Transverse colon (tissue), 4 donors: ENCODE measurements around the gene SYPL2. TPM values are rescaled to one million over a fixed set of nuclear protein-coding genes. Genes with fewer than 3 reads are reported as not detected.

ENCODE experiments used
- DNase-seq: peaks from one replicate; pipeline ENCODE4 v3.0.0-alpha.2; 2019
- H3K27ac ChIP-seq, 4 donors: fragments of 200-600 bp; sonication (generic); 2 replicates each; pipeline ENCODE4 v1.5.1; 2016 to 2018; ENCODE audit warnings: inconsistent platforms in 4 of 4
- H3K27me3 ChIP-seq: fragments of 200-600 bp; sonication (generic); 2 replicates; pipeline ENCODE4 v1.5.1; 2017; ENCODE audit warnings: inconsistent platforms
- H3K36me3 ChIP-seq, 4 donors: fragments of 200-600 bp; sonication (generic); 2 replicates each; pipeline ENCODE4 v1.5.1; 2017 to 2019; ENCODE audit warnings: inconsistent platforms in 4 of 4
- H3K4me1 ChIP-seq, 4 donors: fragments of 200-600 bp; sonication (generic); 2 replicates each; pipeline ENCODE4 v1.5.1; 2017 to 2020; ENCODE audit warnings: inconsistent platforms in 4 of 4
- H3K4me3 ChIP-seq, 4 donors: fragments of 200-600 bp; sonication (generic); 1 replicate in 1 of 4; 2 replicates in 3 of 4; pipeline versions ENCODE4 v1.5.1 to v1.6.1; 2017 to 2019; ENCODE audit warnings: inconsistent platforms in 4 of 4
- H3K9me3 ChIP-seq, 2 donors: fragments of 200-600 bp; sonication (generic); 2 replicates each; pipeline ENCODE4 v1.5.1; 2017 to 2019; ENCODE audit warnings: inconsistent platforms in 2 of 2
- CTCF ChIP-seq, 5 experiments: fragments of 200-600 bp in 3 of 5; fragments of 450-650 bp in 2 of 5; sonication (generic) in 3 of 5; IDR thresholded peaks; 1 replicate in 2 of 5; 2 replicates in 3 of 5; pipeline ENCODE4 v1.5.1; 2016 to 2017; ENCODE audit warnings: antibody characterized with exemption in 5 of 5, inconsistent platforms in 3 of 5, mild to moderate bottlenecking in 2 of 5, moderate library complexity in 1 of 5
- EP300 ChIP-seq: sonication (generic); formaldehyde crosslinking; IDR thresholded peaks from one replicate; pipeline ENCODE4 v1.6.1; 2017; ENCODE audit warnings: antibody characterized with exemption, low read depth
- POLR2A ChIP-seq: fragments of 450-650 bp; IDR thresholded peaks from one replicate; pipeline ENCODE4 v1.6.1; 2016; ENCODE audit warnings: antibody characterized with exemption, mild to moderate bottlenecking, moderate library complexity
- POLR2AphosphoS5 ChIP-seq, 3 donors: sonication (generic); formaldehyde crosslinking; IDR thresholded peaks; one replicate each; pipeline ENCODE4 v1.6.1; 2016; ENCODE audit warnings: antibody characterized with exemption in 3 of 3
- WGBS, 2 donors: methylation state at CpG; one replicate each; pipeline ENCODE4 v1.1.5; 2018; ENCODE audit warnings: low coverage in 1 of 2; 5-methylcytosine and 5-hydroxymethylcytosine counted together
- in situ Hi-C, 4 donors: fragments of 200-750 bp; cut with MboI; loops; one replicate each; pipeline versions ENCODE4 v1.15.0 to v1.15.1; 2017; ENCODE audit warnings: low sequenced_read_pairs in 3 of 4, low pct_ligation_motif_present in 1 of 4, low pct_unique_long_range_greater_than_20kb in 1 of 4
- intact Hi-C: fragments of 100-400 bp; cut with DNase I; formaldehyde crosslinking; loops from one replicate; pipeline ENCODE4 v1.15.1; 2023; ENCODE audit warnings: low total_unique reads
- total RNA-seq, 4 donors: library from RNA; depleted of rRNA; stranded (reverse); fragments of >200 nt; gene quantifications; one replicate each; pipeline ENCODE4 v1.1.0, GENCODE V29; 2016

Gene SYPL2
- total RNA-seq, 4 donors from 2014 or later, result 0.40 to 4.1 (median 0.44) TPM

GRCh38 chr1:109498161-109498801 lies 31.9 kb downstream of the SYPL2 start:
- TF ChIP-seq POLR2A (no peak), CTCF (IDR thresholded peaks at IDR 0.05) (peak; percentile 41 to 47 (median 43)), EP300 (no peak), POLR2AphosphoS5 (IDR thresholded peaks at IDR 0.05) (no peak)
- DNase-seq, result no peak
- in situ Hi-C loops (loop anchor here in 2 of 4 donors (5.0 kb wide), 1 partner anchor 34 kb away; no protein-coding TSS in a partner anchor), intact Hi-C loops (loop anchor here (2.0 kb wide), 1 partner anchor 33 kb away; no protein-coding TSS in a partner anchor)
- Histone ChIP-seq H3K4me1 (peaks cover 20 to 46% (median 36%) of the 10 kb centered on the region in 4 donors), H3K27ac (no peak overlapping the region), H3K27me3 (no peaks in the 10 kb centered on the region), H3K4me3 (no peak overlapping the region), H3K9me3 (no peaks in the 10 kb centered on the region), H3K36me3 (no peaks in the 10 kb centered on the region)
- WGBS, 2 donors, result 67 to 77% methylated on average over 1 to 8 of the region's 12 CpGs

- DNase-seq, result no peak
- Histone ChIP-seq H3K36me3 (no peaks in the 10 kb centered on the region), H3K9me3 (no peaks in the 10 kb centered on the region), H3K4me1 (peaks cover 22 to 51% (median 34%) of the 10 kb centered on the region in 4 donors), H3K4me3 (no peak overlapping the region), H3K27me3 (no peaks in the 10 kb centered on the region), H3K27ac (peak overlapping the region; percentile 11 to 64 (median 56))
- intact Hi-C loops, result loop anchor here (2.0 kb wide), 1 partner anchor 32 kb away; no protein-coding TSS in a partner anchor
- 76 to 78% methylated on average over 4 to 7 of the region's 7 CpGs for WGBS, 2 donors
- no peak for TF ChIP-seq POLR2AphosphoS5 (IDR thresholded peaks at IDR 0.05)
- no peak for TF ChIP-seq CTCF (IDR thresholded peaks at IDR 0.05)
- no peak for TF ChIP-seq EP300
- TF ChIP-seq POLR2A, result no peak
- in situ Hi-C loops, result loop anchor here in 2 of 4 donors (5.0 kb wide), 1 partner anchor 33 kb away; no protein-coding TSS in a partner anchor
Observed at GRCh38 chr1:109499081-109499480, 32.7 kb downstream of the SYPL2 start.

- TF ChIP-seq EP300 (no peak), POLR2AphosphoS5 (IDR thresholded peaks at IDR 0.05) (peak in 2 of 3 donors; percentile 40 to 50), POLR2A (no peak), CTCF (IDR thresholded peaks at IDR 0.05) (peak; percentile 49 to 74 (median 51))
- peaks cover 20 to 49% (median 32%) of the 10 kb centered on the region in 4 donors for H3K4me1 ChIP-seq
- 71 to 100% methylated on average over 1 to 4 of the region's 4 CpGs for WGBS, 2 donors
- H3K4me3 ChIP-seq, result no peak overlapping the region
- peak; percentile 83 for DNase-seq
- no peaks in the 10 kb centered on the region for H3K27me3 ChIP-seq
- H3K9me3 ChIP-seq, result no peaks in the 10 kb centered on the region
- no peaks in the 10 kb centered on the region for H3K36me3 ChIP-seq
- intact Hi-C loops (loop anchor here (2.0 kb wide), 1 partner anchor 31 kb away; no protein-coding TSS in a partner anchor), in situ Hi-C loops (loop anchor here in 2 of 4 donors (5.0 kb wide), 1 partner anchor 32 kb away; no protein-coding TSS in a partner anchor)
- peak overlapping the region; percentile 31 to 64 (median 56) for H3K27ac ChIP-seq
Observed at GRCh38 chr1:109499661-109500536, 33.6 kb downstream of the SYPL2 start.

- Histone ChIP-seq H3K27me3 (no peaks in the 10 kb centered on the region), H3K4me1 (peaks cover 18 to 44% (median 28%) of the 10 kb centered on the region in 4 donors), H3K36me3 (no peaks in the 10 kb centered on the region), H3K9me3 (no peaks in the 10 kb centered on the region), H3K4me3 (no peak overlapping the region), H3K27ac (peak overlapping the region; percentile 31 to 64 (median 56))
- intact Hi-C loops (no loop called here), in situ Hi-C loops (no loop called here)
- WGBS, 2 donors, result 57 to 65% methylated on average over 1 to 5 of the region's 5 CpGs
- DNase-seq, result no peak
- TF ChIP-seq EP300 (no peak), POLR2AphosphoS5 (IDR thresholded peaks at IDR 0.05) (no peak), CTCF (IDR thresholded peaks at IDR 0.05) (no peak), POLR2A (no peak)
Observed at GRCh38 chr1:109500941-109501381, 34.6 kb downstream of the SYPL2 start.
